AG04450 (cell line): Measurements from ENCODE around the gene PRKCH. TPM values are rescaled to one million over a fixed set of nuclear protein-coding genes. Genes with fewer than 3 reads are reported as not detected.

Experiments used
- CTCF ChIA-PET: fragments of 300-600, 350-600 bp; formaldehyde crosslinking; extraction: SDS; loops from one replicate; lab custom pipeline; 2022; ENCODE audit warnings: antibody characterized with exemption, inconsistent platforms; lab: Charles Lee
- POLR2A ChIA-PET: fragments of 350-600 bp; formaldehyde crosslinking; extraction: SDS; loops from one replicate; lab custom pipeline; 2021; ENCODE audit warnings: antibody characterized with exemption, inconsistent platforms; lab: Yijun Ruan, JAX
- DNase-seq: peaks from one replicate; pipeline ENCODE4 v3.0.0-alpha.2; 2011; ENCODE audit warnings: low read depth, low spot score
- H3K27ac ChIP-seq: one replicate; pipeline ENCODE4 v1.5.1; 2012; ENCODE audit warnings: low read depth, low read length, control low read depth
- H3K27me3 ChIP-seq: one replicate; pipeline ENCODE4 v1.6.0; 2012; ENCODE audit warnings: low read length; ENCODE audit not compliant: control insufficient read depth, insufficient read depth
- H3K4me3 ChIP-seq: 2 replicates; pipeline ENCODE4 v1.5.1; 2011; ENCODE audit warnings: mild to moderate bottlenecking, low read depth, low read length, control low read depth
- H3K9me3 ChIP-seq: 2 replicates; pipeline ENCODE4 v1.5.1; 2012; ENCODE audit warnings: low read length; ENCODE audit not compliant: control insufficient read depth, insufficient read depth
- CTCF ChIP-seq: IDR thresholded peaks from 2 replicates; pipeline ENCODE4 v1.5.1; 2011; ENCODE audit warnings: low read depth, low read length, control low read depth, inconsistent platforms
- polyA plus RNA-seq: library from polyadenylated mRNA; depleted of rRNA; stranded (reverse); fragments of >200 nt; gene quantifications from 2 replicates; pipeline ENCODE4 v1.2.3, GENCODE V29; 2011

Gene PRKCH
- polyA plus RNA-seq, 1 experiment = 1.6 TPM

- CTCF ChIA-PET = interaction anchor here (0.5 to 2.2 kb wide), 2 partner anchors 25 to 170 kb away, joined by 6 to 11 read pairs; no protein-coding TSS in a partner anchor
- Histone ChIP-seq H3K27me3 (no peaks in the 10 kb centered on the region), H3K27ac (no peak overlapping the region), H3K9me3 (no peaks in the 10 kb centered on the region), H3K4me3 (no peak overlapping the region)
- POLR2A ChIA-PET = no interaction called here
- no peak for DNase-seq
- TF ChIP-seq CTCF = no peak
These were observed 178.6 kb downstream of the PRKCH start for GRCh38 chr14:61499991-61500390.

GRCh38 chr14:61501714-61502458, 180.5 kb downstream of the PRKCH start:
- no peak for TF ChIP-seq CTCF
- no peaks in the 10 kb centered on the region for H3K9me3 ChIP-seq
- POLR2A ChIA-PET = no interaction called here
- no peaks in the 10 kb centered on the region for H3K27me3 ChIP-seq
- no peak for DNase-seq
- CTCF ChIA-PET = no interaction called here
- no peak overlapping the region for H3K27ac ChIP-seq
- H3K4me3 ChIP-seq = no peak overlapping the region

- POLR2A ChIA-PET = interaction anchor here (0.5 kb wide), 1 partner anchor 28 kb away, joined by 3 read pairs; no protein-coding TSS in a partner anchor
- Histone ChIP-seq H3K27me3 (no peaks in the 10 kb centered on the region), H3K27ac (no peak overlapping the region), H3K9me3 (no peaks in the 10 kb centered on the region), H3K4me3 (no peak overlapping the region)
- TF ChIP-seq CTCF = no peak
- CTCF ChIA-PET = no interaction called here
- DNase-seq = no peak
These were observed 181.2 kb downstream of the PRKCH start for GRCh38 chr14:61502459-61503093.

- Histone ChIP-seq H3K4me3 (no peak overlapping the region), H3K27me3 (no peaks in the 10 kb centered on the region), H3K9me3 (no peaks in the 10 kb centered on the region), H3K27ac (no peak overlapping the region)
- no peak for DNase-seq
- TF ChIP-seq CTCF = no peak
- POLR2A ChIA-PET = interaction anchor here (0.5 to 0.6 kb wide), 2 partner anchors 9 to 29 kb away, joined by 3 read pairs; no protein-coding TSS in a partner anchor
- CTCF ChIA-PET = interaction anchor here (1.1 kb wide), 1 partner anchor 21 kb away, joined by 3 read pairs; no protein-coding TSS in a partner anchor
These were observed 181.9 kb downstream of the PRKCH start for GRCh38 chr14:61503167-61503801.
